OCI-LY1 (cell line): ENCODE measurements around the gene NOX5.

ENCODE experiments used
- H2AFZ ChIP-seq: fragments of 200-600 bp; sonication (generic), shearing (Covaris generic); 2 replicates; pipeline ENCODE4 v1.6.0; 2014; ENCODE audit warnings: antibody characterized with exemption, mild to moderate bottlenecking, low read length
- H3F3A ChIP-seq: fragments of 200-600 bp; sonication (generic), shearing (Covaris generic); 2 replicates; pipeline ENCODE4 v1.6.0; 2014; ENCODE audit warnings: mild to moderate bottlenecking, antibody characterized with exemption, low read length, moderate library complexity; ENCODE audit not compliant: insufficient read depth
- H3K27ac ChIP-seq: fragments of 200-600 bp; sonication (generic); 2 replicates; pipeline ENCODE4 v1.5.1; 2014; ENCODE audit warnings: low read length, mixed run types, mild to moderate bottlenecking, low read depth; ENCODE audit not compliant: poor library complexity, severe bottlenecking
- H3K27me3 ChIP-seq: fragments of 200-600 bp; sonication (generic); 2 replicates; pipeline ENCODE4 v1.6.0; 2014; ENCODE audit warnings: antibody characterized with exemption, mild to moderate bottlenecking, low read length, moderate library complexity; ENCODE audit not compliant: insufficient read depth
- H3K36me3 ChIP-seq: fragments of 200-600 bp; sonication (generic); 2 replicates; pipeline ENCODE4 v1.6.1; 2014; ENCODE audit warnings: mild to moderate bottlenecking, antibody characterized with exemption, low read length, moderate library complexity, mixed read lengths; ENCODE audit not compliant: insufficient read depth
- H3K4me1 ChIP-seq: fragments of 200-600 bp; sonication (generic); 2 replicates; pipeline ENCODE4 v1.5.1; 2014; ENCODE audit warnings: mild to moderate bottlenecking, low read length, moderate library complexity; ENCODE audit not compliant: insufficient read depth, severe bottlenecking
- H3K4me2 ChIP-seq: fragments of 200-600 bp; sonication (generic), shearing (Covaris generic); 2 replicates; pipeline ENCODE4 v1.6.1; 2014; ENCODE audit warnings: low read length
- H3K4me3 ChIP-seq: fragments of 200-600 bp; sonication (generic); 2 replicates; pipeline ENCODE4 v1.5.1; 2014; ENCODE audit warnings: low read length, low read depth, mild to moderate bottlenecking, mixed read lengths; ENCODE audit not compliant: poor library complexity, severe bottlenecking
- H3K79me2 ChIP-seq: fragments of 200-600 bp; shearing (Covaris generic); 2 replicates; pipeline ENCODE4 v1.6.1; 2016; ENCODE audit warnings: mixed run types, low read length, mixed read lengths; ENCODE audit not compliant: insufficient read depth
- H3K9ac ChIP-seq: fragments of 200-600 bp; sonication (generic), shearing (Covaris generic); 2 replicates; pipeline ENCODE4 v1.6.1; 2014; ENCODE audit warnings: mild to moderate bottlenecking, low read length, mixed read lengths
- H3K9me2 ChIP-seq: fragments of 200-600 bp; sonication (generic), shearing (Covaris generic); 2 replicates; pipeline ENCODE4 v1.6.1; 2014; ENCODE audit warnings: low read depth, mild to moderate bottlenecking, low read length, mixed read lengths
- H3K9me3 ChIP-seq: fragments of 200-600 bp; shearing (Covaris generic); 2 replicates; pipeline ENCODE4 v1.6.1; 2014; ENCODE audit warnings: low read length, mixed read lengths
- H4K20me1 ChIP-seq: fragments of 200-600 bp; sonication (generic), shearing (Covaris generic); 2 replicates; pipeline ENCODE4 v1.6.0; 2016; ENCODE audit warnings: mild to moderate bottlenecking, low read length; ENCODE audit not compliant: insufficient read depth
- CTCF ChIP-seq: fragments of 200-600 bp; sonication (generic), shearing (Covaris generic); IDR thresholded peaks from 2 replicates; pipeline ENCODE4 v1.5.1; 2017; ENCODE audit warnings: mild to moderate bottlenecking, antibody characterized with exemption, low read length, moderate library complexity, mixed read lengths
- EZH2 ChIP-seq: fragments of 200-600 bp; sonication (generic), shearing (Covaris generic); IDR thresholded peaks from 2 replicates; pipeline ENCODE4 v1.8.0; 2017; ENCODE audit warnings: borderline replicate concordance, mixed run types, mild to moderate bottlenecking, antibody characterized with exemption, low read length, moderate library complexity, mixed read lengths

The NOX5 gene

GRCh38 chr15:69082554-69082953 is 68.1 kb downstream of the NOX5 start:
- H3K4me3 ChIP-seq: no peak overlapping the region
- H3K27me3 ChIP-seq: no peaks in the 10 kb centered on the region
- H3K9me3 ChIP-seq: no peaks in the 10 kb centered on the region
- H3K9ac ChIP-seq: no peak overlapping the region
- no peaks in the 10 kb centered on the region for H3K9me2 ChIP-seq
- H3K4me2 ChIP-seq: no peak overlapping the region
- H3F3A ChIP-seq: no peaks in the 10 kb centered on the region
- no peak overlapping the region for H2AFZ ChIP-seq
- H3K79me2 ChIP-seq: no peaks in the 10 kb centered on the region
- H4K20me1 ChIP-seq: no peaks in the 10 kb centered on the region
- no peak overlapping the region for H3K27ac ChIP-seq
- no peak for TF ChIP-seq EZH2
- TF ChIP-seq CTCF: no peak
- no peaks in the 10 kb centered on the region for H3K4me1 ChIP-seq
- H3K36me3 ChIP-seq: no peaks in the 10 kb centered on the region

GRCh38 chr15:69084404-69085030 is 70.0 kb downstream of the NOX5 start:
- no peaks in the 10 kb centered on the region; the same call in 1 of the 2 replicates for H3K27me3 ChIP-seq
- no peaks in the 10 kb centered on the region for H3F3A ChIP-seq
- no peak for TF ChIP-seq EZH2
- H3K4me2 ChIP-seq: no peak overlapping the region
- no peaks in the 10 kb centered on the region for H3K9me3 ChIP-seq
- H4K20me1 ChIP-seq: no peaks in the 10 kb centered on the region
- no peak overlapping the region for H3K4me3 ChIP-seq
- H3K27ac ChIP-seq: no peak overlapping the region
- no peak overlapping the region for H3K9ac ChIP-seq
- H2AFZ ChIP-seq: no peak overlapping the region
- no peaks in the 10 kb centered on the region for H3K4me1 ChIP-seq
- no peaks in the 10 kb centered on the region for H3K9me2 ChIP-seq
- no peaks in the 10 kb centered on the region for H3K36me3 ChIP-seq
- H3K79me2 ChIP-seq: no peaks in the 10 kb centered on the region

GRCh38 chr15:69085325-69086081 is 71.0 kb downstream of the NOX5 start:
- Histone ChIP-seq H3K36me3 (no peaks in the 10 kb centered on the region), H3F3A (no peaks in the 10 kb centered on the region), H2AFZ (no peak overlapping the region), H4K20me1 (no peaks in the 10 kb centered on the region), H3K9me2 (no peaks in the 10 kb centered on the region), H3K4me1 (no peaks in the 10 kb centered on the region), H3K4me2 (no peak overlapping the region), H3K4me3 (no peak overlapping the region), H3K27me3 (no peaks in the 10 kb centered on the region; the same call in 1 of the 2 replicates), H3K79me2 (no peaks in the 10 kb centered on the region), H3K9me3 (no peaks in the 10 kb centered on the region), H3K9ac (no peak overlapping the region), H3K27ac (no peak overlapping the region)
- no peak for TF ChIP-seq CTCF
